Testis (tissue), 2 donors: ENCODE results near the gene LHX3.

ENCODE experiments used
- CTCF ChIP-seq, 3 experiments: fragments of 450-650 bp in 2 of 3; fragments of 200-600 bp in 1 of 3; sonication (generic) in 1 of 3; IDR thresholded peaks; one replicate each; pipeline ENCODE4 v1.5.1; 2016 to 2019; ENCODE audit warnings: antibody characterized with exemption in 3 of 3, mild to moderate bottlenecking in 2 of 3, moderate library complexity in 1 of 3
- POLR2A ChIP-seq: fragments of 450-650 bp; IDR thresholded peaks from one replicate; pipeline ENCODE4 v1.6.1; 2017; ENCODE audit warnings: antibody characterized with exemption, mild to moderate bottlenecking, moderate library complexity

- no peak for TF ChIP-seq CTCF (IDR thresholded peaks at IDR 0.05)
- no peak for TF ChIP-seq POLR2A
Measured at GRCh38 chr9:136157477-136158265, 47.3 kb downstream of the LHX3 start.
